Gastroesophageal sphincter (tissue), 4 donors: ENCODE data around the gene PLS1. TPM values are rescaled to one million over a fixed set of nuclear protein-coding genes. Genes with fewer than 3 reads are reported as not detected.
"Not testable (repeated sequence)": the region's sequence is repeated elsewhere in the genome, so short reads cannot be mapped to it uniquely, and the experiment has no call there.

Source experiments
- ATAC-seq: fragments of 150-250 bp; one replicate; pipeline ENCODE4 v1.9.1; 2016; ENCODE audit warnings: mild to moderate bottlenecking, moderate library complexity
- H3K27ac ChIP-seq, 4 donors: fragments of 200-600 bp; sonication (generic) in 3 of 4; 1 replicate in 3 of 4; 2 replicates in 1 of 4; pipeline ENCODE4 v1.5.1; 2016 to 2019
- H3K27me3 ChIP-seq: fragments of 200-600 bp; sonication (generic); one replicate; pipeline ENCODE4 v1.5.1; 2019
- H3K36me3 ChIP-seq, 2 donors: fragments of 200-600 bp; sonication (generic); one replicate each; pipeline ENCODE4 v1.5.1; 2019; ENCODE audit warnings: control low read depth in 1 of 2
- H3K4me1 ChIP-seq, 3 donors: fragments of 200-600 bp; sonication (generic); 1 replicate in 2 of 3; 2 replicates in 1 of 3; pipeline ENCODE4 v1.5.1; 2016 to 2019; ENCODE audit warnings: control low read depth in 2 of 3
- H3K4me3 ChIP-seq, 2 donors: fragments of 200-600 bp; sonication (generic); one replicate each; pipeline ENCODE4 v1.5.1; 2019; ENCODE audit warnings: mild to moderate bottlenecking in 1 of 2, moderate library complexity in 1 of 2
- H3K9me3 ChIP-seq, 3 donors: fragments of 200-600 bp; sonication (generic); one replicate each; pipeline ENCODE4 v1.5.1; 2017 to 2019; ENCODE audit warnings: control low read depth in 2 of 3
- EP300 ChIP-seq: sonication (generic); formaldehyde crosslinking; IDR thresholded peaks from one replicate; pipeline ENCODE4 v1.6.1; 2017; ENCODE audit warnings: antibody characterized with exemption, mild to moderate bottlenecking
- POLR2A ChIP-seq, 2 donors: fragments of 450-650 bp; IDR thresholded peaks; one replicate each; pipeline ENCODE4 v1.6.1; 2017; ENCODE audit warnings: antibody characterized with exemption in 2 of 2, mild to moderate bottlenecking in 2 of 2, moderate library complexity in 1 of 2
- POLR2AphosphoS5 ChIP-seq: sonication (generic); formaldehyde crosslinking; IDR thresholded peaks from one replicate; pipeline ENCODE4 v1.6.1; 2017; ENCODE audit warnings: antibody characterized with exemption
- WGBS, 2 donors: methylation state at CpG; one replicate each; pipeline ENCODE4 v1.1.5; 2018; ENCODE audit warnings: low coverage in 1 of 2; 5-methylcytosine and 5-hydroxymethylcytosine counted together
- total RNA-seq, 4 donors: library from RNA; depleted of rRNA; stranded (reverse); fragments of >200 nt; gene quantifications; one replicate each; pipeline ENCODE4 v1.1.0, GENCODE V29; 2016
- TF ChIP-seq, protein P1 (sequence below), 4 experiments: fragments of 200-600 bp in 2 of 4; fragments of 450-650 bp in 2 of 4; sonication (generic) in 1 of 4; IDR thresholded peaks; one replicate each; pipeline ENCODE4 v1.5.1; 2017 to 2019; ENCODE audit warnings: antibody characterized with exemption in 4 of 4, mild to moderate bottlenecking in 2 of 4, moderate library complexity in 2 of 4

Gene PLS1
- total RNA-seq, 4 donors from 2014 or later: 1.2 to 9.0 (median 4.3) TPM

DNA sequence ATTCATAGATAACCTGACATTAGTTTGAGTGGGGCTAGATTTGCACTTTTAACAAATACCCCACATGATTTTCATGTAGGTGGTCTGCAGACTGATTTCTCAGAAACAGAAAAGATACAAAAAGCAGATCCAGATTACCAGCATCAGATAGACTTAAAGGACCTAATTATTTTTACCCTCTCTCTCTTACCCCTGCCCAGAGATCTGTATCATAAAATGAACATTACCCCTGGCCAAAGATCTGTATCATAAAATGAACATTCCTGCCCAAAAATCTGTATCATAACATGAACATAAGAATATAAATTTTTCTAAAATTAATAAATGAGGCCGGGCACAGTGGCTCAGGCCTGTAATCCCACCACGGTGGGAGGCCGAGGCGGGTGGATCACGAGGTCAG, 113.0 kb downstream of the PLS1 start:
- TF ChIP-seq POLR2AphosphoS5: no peak
- no peak for TF ChIP-seq EP300
- no peak for TF ChIP-seq POLR2A (IDR thresholded peaks at IDR 0.05)
- TF ChIP-seq, protein P1, sequence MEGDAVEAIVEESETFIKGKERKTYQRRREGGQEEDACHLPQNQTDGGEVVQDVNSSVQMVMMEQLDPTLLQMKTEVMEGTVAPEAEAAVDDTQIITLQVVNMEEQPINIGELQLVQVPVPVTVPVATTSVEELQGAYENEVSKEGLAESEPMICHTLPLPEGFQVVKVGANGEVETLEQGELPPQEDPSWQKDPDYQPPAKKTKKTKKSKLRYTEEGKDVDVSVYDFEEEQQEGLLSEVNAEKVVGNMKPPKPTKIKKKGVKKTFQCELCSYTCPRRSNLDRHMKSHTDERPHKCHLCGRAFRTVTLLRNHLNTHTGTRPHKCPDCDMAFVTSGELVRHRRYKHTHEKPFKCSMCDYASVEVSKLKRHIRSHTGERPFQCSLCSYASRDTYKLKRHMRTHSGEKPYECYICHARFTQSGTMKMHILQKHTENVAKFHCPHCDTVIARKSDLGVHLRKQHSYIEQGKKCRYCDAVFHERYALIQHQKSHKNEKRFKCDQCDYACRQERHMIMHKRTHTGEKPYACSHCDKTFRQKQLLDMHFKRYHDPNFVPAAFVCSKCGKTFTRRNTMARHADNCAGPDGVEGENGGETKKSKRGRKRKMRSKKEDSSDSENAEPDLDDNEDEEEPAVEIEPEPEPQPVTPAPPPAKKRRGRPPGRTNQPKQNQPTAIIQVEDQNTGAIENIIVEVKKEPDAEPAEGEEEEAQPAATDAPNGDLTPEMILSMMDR (IDR thresholded peaks at IDR 0.05): no peak

GRCh38 chr3:142714882-142715281, 118.7 kb downstream of the PLS1 start:
- H3K27me3 ChIP-seq, H3K9me3 ChIP-seq, H3K4me1 ChIP-seq, H3K36me3 ChIP-seq, H3K27ac ChIP-seq, H3K4me3 ChIP-seq, ATAC-seq: not testable (repeated sequence)
- 68% methylated on average over 3 of the region's 3 CpGs; no CpG with 5 or more reads in 1 of the 2 donors for WGBS, 2 donors

More for the DNA sequence above, 113.0 kb downstream of the PLS1 start:
- H3K9me3 ChIP-seq: no peaks in the 10 kb centered on the region
- H3K4me1 ChIP-seq: peaks cover 0 to 6% (median 0%) of the 10 kb centered on the region in 3 donors
- no peak for ATAC-seq
- no peaks in the 10 kb centered on the region for H3K36me3 ChIP-seq
- H3K4me3 ChIP-seq: no peak overlapping the region
- WGBS, 2 donors: no CpG with 5 or more reads among the region's 5 CpGs
- no peak overlapping the region for H3K27ac ChIP-seq
- H3K27me3 ChIP-seq: no peaks in the 10 kb centered on the region

DNA sequence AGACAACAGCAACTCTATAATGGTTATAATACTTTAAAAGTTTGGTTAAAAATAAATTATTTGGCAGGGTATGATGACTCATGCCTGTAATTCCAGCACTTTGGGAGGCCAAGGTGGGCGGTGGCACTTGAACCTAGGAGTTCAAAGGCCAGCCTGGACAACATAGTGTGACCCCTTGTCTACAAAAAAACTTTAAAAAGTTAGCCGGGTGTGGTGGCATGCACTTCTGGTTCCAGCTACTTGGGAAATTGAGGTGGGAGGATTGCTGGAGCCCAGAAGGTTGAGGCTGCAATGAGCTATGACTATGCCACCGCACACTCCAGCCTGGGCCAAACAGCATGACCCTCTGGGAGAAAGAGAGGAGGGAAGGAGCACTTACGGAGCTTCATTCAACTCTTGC, 119.9 kb downstream of the PLS1 start:
- WGBS, 2 donors: 85 to 86% methylated on average over 1 to 4 of the region's 4 CpGs
- no peak for TF ChIP-seq POLR2AphosphoS5
- no peak for TF ChIP-seq EP300
- TF ChIP-seq, protein P1 (IDR thresholded peaks at IDR 0.05): no peak
- no peak for TF ChIP-seq POLR2A (IDR thresholded peaks at IDR 0.05)
- Histone ChIP-seq H3K27ac (no peak overlapping the region), H3K36me3 (no peaks in the 10 kb centered on the region), H3K4me3 (no peak overlapping the region), H3K27me3 (no peaks in the 10 kb centered on the region), H3K9me3 (no peaks in the 10 kb centered on the region), H3K4me1 (no peaks in the 10 kb centered on the region)
- ATAC-seq: no peak

DNA sequence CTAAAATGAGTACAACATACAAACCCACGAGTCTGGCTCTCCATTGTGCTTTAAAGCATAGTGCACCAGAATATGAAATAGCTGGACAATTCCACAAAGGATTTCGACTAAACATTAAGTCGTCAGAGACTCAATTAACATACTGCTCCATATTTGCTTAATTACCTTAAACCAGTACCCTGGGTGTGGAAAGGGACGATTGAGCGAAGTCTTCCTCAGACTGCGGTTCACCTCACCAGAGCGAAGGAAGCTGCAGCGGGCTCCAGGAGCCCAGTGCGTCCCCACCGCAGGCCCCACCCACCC, 127.4 kb downstream of the PLS1 start:
- peak overlapping the region; percentile 88 to 91 for H3K4me3 ChIP-seq
- no peaks in the 10 kb centered on the region for H3K27me3 ChIP-seq
- H3K9me3 ChIP-seq: no peaks in the 10 kb centered on the region
- 0% methylated on average over 6 of the region's 10 CpGs for WGBS, 2 donors
- H3K4me1 ChIP-seq: peaks cover 0 to 35% (median 4%) of the 10 kb centered on the region in 3 donors
- H3K36me3 ChIP-seq: peaks cover 0 to 3% of the 10 kb centered on the region in 2 donors
- peak overlapping the region in 3 of 4 donors; percentile 95 to 99 (median 97) for H3K27ac ChIP-seq
- peak; percentile 22 for ATAC-seq
- TF ChIP-seq POLR2A (IDR thresholded peaks at IDR 0.05) (no peak), POLR2AphosphoS5 (no peak), EP300 (no peak)
- TF ChIP-seq, protein P1 (IDR thresholded peaks at IDR 0.05): no peak

DNA sequence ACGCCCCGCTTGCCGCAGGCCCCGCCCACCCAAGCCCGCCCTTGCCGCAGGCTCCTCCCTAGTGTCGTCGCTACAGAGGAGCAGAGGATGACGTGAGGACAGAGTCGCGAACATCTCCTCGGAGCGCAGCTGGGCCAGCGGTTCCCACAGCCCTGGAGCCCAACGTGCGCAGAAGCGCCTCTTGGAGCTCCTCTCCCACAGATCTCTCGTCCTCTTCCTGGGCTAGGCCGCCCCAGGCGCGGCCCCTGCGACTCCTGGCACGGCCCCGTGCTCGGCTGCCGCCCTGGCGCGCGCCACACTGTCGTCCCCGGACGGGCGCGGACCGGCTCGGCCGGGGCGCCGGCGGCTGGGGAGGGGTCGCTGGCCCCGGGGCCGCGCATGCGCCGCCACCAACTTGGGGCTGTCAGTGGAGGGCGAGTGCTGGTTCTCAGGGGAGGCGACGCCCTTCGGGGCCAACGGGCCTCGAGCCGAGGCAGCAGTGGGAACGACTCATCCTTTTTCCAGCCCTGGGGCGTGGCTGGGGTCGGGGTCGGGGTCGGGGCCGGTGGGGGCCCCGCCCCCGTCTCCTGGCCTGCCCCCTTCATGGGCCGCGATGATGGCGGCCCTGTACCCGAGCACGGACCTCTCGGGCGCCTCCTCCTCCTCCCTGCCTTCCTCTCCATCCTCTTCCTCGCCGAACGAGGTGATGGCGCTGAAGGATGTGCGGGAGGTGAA, 127.9 kb downstream of the PLS1 start, which contains the start of gene TRPC1:
TRPC1 (plus strand) TSS at position 67 of the 714 bp plus-strand sequence; CDS start at position 593, 526 bp downstream.
- TF ChIP-seq, protein P1 (IDR thresholded peaks at IDR 0.05): no peak
- TF ChIP-seq POLR2A (IDR thresholded peaks at IDR 0.05): peak; percentile 76 to 84
- TF ChIP-seq POLR2AphosphoS5: peak; percentile 96
- no peak for TF ChIP-seq EP300
- Histone ChIP-seq H3K4me3 (peak within 1 kb of the TSS; percentile 88 to 91), H3K9me3 (no peaks in the 10 kb centered on the region), H3K36me3 (peaks cover 0 to 8% of the 10 kb centered on the region in 2 donors), H3K27me3 (no peaks in the 10 kb centered on the region), H3K4me1 (peaks cover 0 to 35% (median 4%) of the 10 kb centered on the region in 3 donors), H3K27ac (peak within 1 kb of the TSS; percentile 82 to 99 (median 96))
- peak; percentile 94 for ATAC-seq
- WGBS, 2 donors: no CpG with 5 or more reads among the region's 73 CpGs
